SK-MEL-5 (cell line): ENCODE measurements around the gene NR1H2. TPM values are rescaled to one million over a fixed set of nuclear protein-coding genes. Genes with fewer than 3 reads are reported as not detected.

Source experiments
- DNase-seq: peaks from one replicate; pipeline ENCODE4 v3.0.0-alpha.2; 2016; ENCODE audit warnings: low read depth, low spot score
- in situ Hi-C: cut with HindIII; loops from 2 replicates; pipeline ENCODE4 v1.10.0; 2016; ENCODE audit warnings: low sequenced_read_pairs, high pct_unique_total_duplicates, low pct_unique_long_range_greater_than_20kb
- total RNA-seq: library from RNA; depleted of rRNA; stranded (reverse); fragments of >200 nt; shearing (Covaris generic); gene quantifications from 2 replicates; pipeline ENCODE4 v1.2.3, GENCODE V29; 2014

Gene NR1H2
- total RNA-seq, 1 experiment from 2014 or later = 82.1 TPM

DNA sequence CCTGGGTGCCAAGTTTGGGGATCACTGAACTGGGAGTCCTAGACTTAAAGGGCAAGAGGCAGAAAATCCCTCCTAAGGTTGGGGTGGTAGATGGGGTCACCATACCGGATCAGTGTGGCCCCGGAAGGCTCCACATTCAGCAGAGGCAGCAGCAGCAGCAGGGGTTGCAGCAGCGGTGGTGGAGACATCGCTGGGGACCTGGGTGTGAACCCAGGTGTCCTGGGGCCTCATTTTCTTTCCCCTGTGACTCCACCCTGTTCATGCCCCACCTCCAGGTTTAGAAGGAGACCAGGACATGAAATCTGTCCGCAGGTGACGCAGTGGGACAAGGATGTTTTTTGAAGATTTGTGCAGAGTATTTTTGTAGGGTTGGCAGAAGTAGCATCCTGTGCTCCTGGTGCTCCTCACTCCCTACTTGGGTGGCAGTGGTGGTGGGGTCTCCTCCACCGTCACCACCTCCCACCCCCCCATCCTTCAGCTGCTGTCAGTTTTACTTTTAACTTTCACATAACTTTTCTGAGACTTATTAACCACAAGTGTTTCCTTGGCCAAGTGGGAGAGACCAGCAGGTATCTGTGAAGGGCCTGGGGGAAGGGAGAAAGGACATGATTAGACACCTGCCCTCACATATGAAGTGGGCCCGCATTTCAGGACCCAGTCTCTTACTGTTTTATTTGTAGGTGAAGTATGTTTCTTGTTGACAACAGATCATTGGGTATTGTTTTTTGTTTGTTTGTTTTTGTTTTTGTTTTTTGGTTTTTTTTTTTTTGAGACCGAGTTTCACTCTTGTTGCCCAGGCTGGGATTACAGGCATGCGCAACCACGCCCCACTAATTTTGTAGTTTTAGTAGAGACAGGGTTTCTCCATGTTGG, 10.6 kb upstream of the NR1H2 start, which contains the start of gene NAPSA:
TSS of gene NAPSA (minus strand) at position 206 of the 873 bp plus-strand sequence. CDS start at position 188, 18 bp downstream.
- in situ Hi-C loops = no loop called here
- DNase-seq = no peak

DNA sequence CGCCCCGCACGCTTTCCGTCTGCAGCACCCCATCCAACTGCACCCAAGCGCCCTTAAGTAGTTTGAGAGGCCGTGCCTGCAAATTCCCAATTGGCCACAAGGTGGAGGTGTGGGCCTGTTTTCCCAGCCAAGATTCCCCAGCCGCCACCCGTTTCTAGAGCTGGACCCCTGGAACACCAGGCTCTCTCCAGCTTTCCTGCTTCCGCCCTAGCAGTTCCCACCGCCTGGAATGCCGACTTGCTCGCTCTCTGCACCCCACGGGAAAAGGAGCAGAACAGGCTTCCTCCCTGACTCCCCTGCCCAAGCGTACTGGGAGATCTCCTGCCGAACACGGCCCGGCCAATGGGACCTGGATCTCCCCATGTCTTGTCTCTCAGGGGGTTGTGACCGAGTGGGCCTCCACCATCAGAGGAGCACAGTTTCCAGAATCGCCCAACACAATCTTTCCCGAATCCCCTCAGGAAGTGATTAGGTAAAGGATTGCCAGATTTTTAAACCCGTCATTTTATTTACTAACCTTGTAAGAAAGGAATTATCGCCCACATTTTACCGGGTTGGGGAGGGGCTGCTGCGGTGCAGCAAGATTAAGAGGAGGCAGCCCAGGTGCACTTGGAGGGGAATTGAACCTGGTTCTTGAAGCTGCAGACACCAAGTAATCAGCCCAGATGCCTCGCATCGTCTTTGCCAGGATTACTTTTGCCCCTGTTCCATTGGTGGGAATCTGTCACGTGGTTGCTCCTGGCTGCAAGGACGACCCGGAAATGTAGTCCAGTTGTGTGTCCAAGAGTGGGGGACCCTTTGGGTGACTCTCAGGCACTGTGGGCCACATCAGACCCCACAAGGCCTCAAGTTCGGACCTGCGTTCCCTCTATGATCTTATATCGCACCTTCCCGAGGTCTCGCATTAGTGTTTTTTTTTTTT, 7.3 kb upstream of the NR1H2 start:
- peak; percentile 87 for DNase-seq
- in situ Hi-C loops = no loop called here

- in situ Hi-C loops = no loop called here
- DNase-seq = no peak
Observed at GRCh38 chr19:50371914-50372475, 4.3 kb upstream of the NR1H2 start.

DNA sequence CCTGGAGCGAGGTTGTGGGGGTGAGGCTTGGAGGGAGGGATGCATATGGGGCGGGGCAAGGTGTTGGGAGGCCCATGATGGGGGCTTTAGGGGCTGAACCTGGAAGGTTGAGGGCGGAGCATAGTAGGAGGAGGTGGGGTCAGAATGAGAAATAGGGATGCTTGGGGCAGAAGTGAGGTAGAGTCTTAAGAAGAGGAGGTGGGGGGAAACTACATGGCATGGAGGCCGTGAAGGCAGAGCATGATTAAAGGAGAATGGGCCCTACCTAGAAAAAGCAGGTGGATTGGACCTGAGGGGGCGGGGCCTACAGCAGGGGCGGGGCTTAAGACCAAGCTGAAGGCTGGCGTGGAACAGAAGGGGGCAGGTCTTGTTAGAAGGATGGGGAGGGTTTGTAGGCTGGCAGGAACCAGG, 799 bp downstream of the NR1H2 start:
- in situ Hi-C loops = no loop called here
- DNase-seq = no peak

GRCh38 chr19:50377517-50377916, 1.3 kb downstream of the NR1H2 start:
- in situ Hi-C loops = no loop called here
- DNase-seq = no peak

GRCh38 chr19:50378169-50378862, 2.1 kb downstream of the NR1H2 start:
- no peak for DNase-seq
- in situ Hi-C loops = no loop called here

DNA sequence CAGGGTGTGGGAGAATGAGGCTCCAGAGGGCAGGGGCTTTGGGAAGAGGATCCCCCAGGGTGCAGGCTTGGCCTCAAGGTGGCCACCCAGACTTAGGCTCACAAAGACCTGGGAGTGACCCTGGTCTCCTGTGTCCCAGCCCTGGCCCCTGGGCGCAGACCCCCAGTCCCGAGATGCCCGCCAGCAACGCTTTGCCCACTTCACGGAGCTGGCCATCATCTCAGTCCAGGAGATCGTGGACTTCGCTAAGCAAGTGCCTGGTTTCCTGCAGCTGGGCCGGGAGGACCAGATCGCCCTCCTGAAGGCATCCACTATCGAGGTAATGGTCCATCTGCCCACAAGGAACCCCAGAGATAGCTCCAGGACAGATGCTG, 2.6 kb downstream of the NR1H2 start:
- DNase-seq = no peak
- in situ Hi-C loops = no loop called here

DNA sequence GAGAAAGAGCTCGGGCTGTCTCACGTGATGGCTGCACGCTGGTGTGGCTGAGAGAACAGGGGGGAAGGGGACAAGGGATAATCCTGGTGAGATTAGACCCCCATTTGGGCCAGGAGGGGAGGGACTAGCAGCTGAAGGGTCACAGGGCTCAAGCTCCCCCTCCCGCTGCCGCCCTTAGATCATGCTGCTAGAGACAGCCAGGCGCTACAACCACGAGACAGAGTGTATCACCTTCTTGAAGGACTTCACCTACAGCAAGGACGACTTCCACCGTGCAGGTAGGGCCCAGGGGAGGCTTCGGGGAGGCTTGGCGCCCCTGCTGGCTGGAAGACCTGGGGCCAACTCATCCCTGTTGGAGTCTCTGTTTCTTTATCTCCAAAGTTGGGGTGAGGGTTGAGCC, 3.3 kb downstream of the NR1H2 start:
- no peak for DNase-seq
- in situ Hi-C loops = no loop called here

GRCh38 chr19:50380137-50380536, 3.9 kb downstream of the NR1H2 start:
- in situ Hi-C loops = no loop called here
- no peak for DNase-seq

GRCh38 chr19:50380751-50381151, 4.5 kb downstream of the NR1H2 start:
- no peak for DNase-seq
- in situ Hi-C loops = no loop called here

GRCh38 chr19:50381881-50382729, 5.8 kb downstream of the NR1H2 start:
- no peak for DNase-seq
- in situ Hi-C loops = no loop called here

DNA sequence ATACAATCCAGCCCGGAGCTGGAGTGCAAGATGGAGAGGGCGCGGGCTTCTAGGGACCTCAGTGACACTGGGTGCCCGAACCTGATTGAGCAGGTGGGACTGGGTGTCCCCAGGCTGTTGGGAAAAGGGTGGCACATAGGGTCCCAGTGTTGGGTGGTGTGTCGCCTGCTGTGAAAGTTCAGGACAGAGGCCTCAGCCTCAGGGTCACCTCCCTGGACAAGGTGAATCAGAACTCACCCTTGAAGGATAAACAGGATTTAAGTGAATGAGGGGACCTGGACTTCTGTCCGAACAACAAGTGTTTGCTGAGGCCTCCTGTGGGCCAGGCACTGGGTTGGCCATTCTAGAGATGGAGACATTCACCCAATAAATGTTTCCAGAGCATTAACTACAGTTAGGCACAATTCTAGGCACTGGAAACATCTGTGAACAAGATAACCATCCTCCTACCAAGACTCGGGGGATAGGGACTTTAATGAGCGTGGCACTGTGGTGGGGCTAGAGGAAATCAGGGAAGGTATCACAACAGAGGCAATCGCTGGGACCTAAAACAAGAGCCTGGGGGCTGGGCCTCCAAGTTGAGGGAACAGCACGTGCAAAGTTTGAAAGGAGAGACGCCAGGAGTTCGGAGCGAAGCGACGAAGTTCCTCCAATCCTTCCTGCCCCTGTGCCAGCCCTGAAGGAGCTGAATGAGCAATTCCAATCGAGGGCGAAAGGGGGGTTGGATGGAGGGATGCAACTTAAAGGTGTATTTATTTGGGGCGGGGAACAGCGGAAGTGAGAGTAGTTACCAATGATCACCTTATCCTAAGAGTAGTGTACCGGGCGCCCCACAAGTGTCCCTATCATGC, 7.0 kb downstream of the NR1H2 start:
- in situ Hi-C loops = no loop called here

GRCh38 chr19:50383852-50384684, 7.8 kb downstream of the NR1H2 start, which contains the start of gene POLD1:
TSS of gene POLD1 (plus strand) at chr19:50384347. CDS start at chr19:50398852, 14,505 bp downstream.
- in situ Hi-C loops = no loop called here
- DNase-seq = peak; percentile 95

More for the DNA sequence above, 7.0 kb downstream of the NR1H2 start:
- no peak for DNase-seq

- in situ Hi-C loops = no loop called here
- DNase-seq = no peak
Observed at GRCh38 chr19:50384685-50385535, 8.7 kb downstream of the NR1H2 start.
